GM03348 (cell line): ENCODE data around the gene NDUFC1.
"Not testable (repeated sequence)": the region's sequence is repeated elsewhere in the genome, so short reads cannot be mapped to it uniquely, and the experiment has no call there.

Experiments used
- DNase-seq: peaks from one replicate; pipeline ENCODE4 v3.0.0; 2012; ENCODE audit warnings: low spot score

Gene NDUFC1

GRCh38 chr4:139297001-139297410, 5.3 kb downstream of the NDUFC1 start:
- DNase-seq, result no peak

- no peak for DNase-seq
Observed at GRCh38 chr4:139295942-139296299, 6.4 kb downstream of the NDUFC1 start.

- DNase-seq, result peak; percentile 94
Observed at GRCh38 chr4:139295206-139295941, 6.9 kb downstream of the NDUFC1 start.

- no peak for DNase-seq
Observed at GRCh38 chr4:139286186-139286698, 16.0 kb downstream of the NDUFC1 start.

- DNase-seq, result no peak
Observed at GRCh38 chr4:139282721-139283075, 19.6 kb downstream of the NDUFC1 start.

GRCh38 chr4:139282065-139282720, 20.1 kb downstream of the NDUFC1 start:
- DNase-seq, result no peak

- DNase-seq, result peak; percentile 24
Observed at GRCh38 chr4:139279760-139280620, 22.3 kb downstream of the NDUFC1 start, which contains the start of gene MGARP. Gene MGARP, minus strand, starts transcription at chr4:139280225. Its CDS starts 67 bp downstream, at chr4:139280158.

- DNase-seq, result no peak
Observed at GRCh38 chr4:139278912-139279759, 23.1 kb downstream of the NDUFC1 start.

- DNase-seq, result no peak
Observed at GRCh38 chr4:139278485-139278884, 23.8 kb downstream of the NDUFC1 start.

GRCh38 chr4:139275281-139275735, 27.0 kb downstream of the NDUFC1 start:
- no peak for DNase-seq

GRCh38 chr4:139274790-139275189, 27.5 kb downstream of the NDUFC1 start:
- no peak for DNase-seq

- DNase-seq, result no peak
Observed at GRCh38 chr4:139273835-139274234, 28.4 kb downstream of the NDUFC1 start.

- DNase-seq, result peak; percentile 26
Observed at GRCh38 chr4:139267301-139267700, 35.0 kb downstream of the NDUFC1 start.

GRCh38 chr4:139266583-139267257, 35.6 kb downstream of the NDUFC1 start:
- peak; percentile 81 for DNase-seq

GRCh38 chr4:139266208-139266582, 36.1 kb downstream of the NDUFC1 start:
- no peak for DNase-seq

GRCh38 chr4:139265654-139266053, 36.6 kb downstream of the NDUFC1 start:
- DNase-seq, result no peak

GRCh38 chr4:139256349-139256748, 45.9 kb downstream of the NDUFC1 start:
- DNase-seq, result peak; percentile 34

- not testable (repeated sequence) for DNase-seq
Observed at GRCh38 chr4:139255581-139255980, 46.7 kb downstream of the NDUFC1 start.

GRCh38 chr4:139253713-139254112, 48.6 kb downstream of the NDUFC1 start:
- peak; percentile 43 for DNase-seq

- DNase-seq, result no peak
Observed at GRCh38 chr4:139253046-139253445, 49.2 kb downstream of the NDUFC1 start.

GRCh38 chr4:139247700-139248238, 54.5 kb downstream of the NDUFC1 start:
- no peak for DNase-seq
